GM18502 (cell line): ENCODE data around the gene SCML1.

ENCODE experiments used
- ATAC-seq: cut with Tn5 transposase; IDR thresholded peaks from one replicate; pipeline ENCODE4 v1.9.1; 2021; ENCODE audit warnings: mild to moderate bottlenecking; ENCODE audit not compliant: unreplicated experiment, poor library complexity

Gene SCML1

GRCh38 chrX:17787557-17787956 is 50.3 kb downstream of the SCML1 start:
- no peak for ATAC-seq

GRCh38 chrX:17788439-17788838 is 51.1 kb downstream of the SCML1 start:
- no peak for ATAC-seq

GRCh38 chrX:17788956-17789562 is 51.8 kb downstream of the SCML1 start:
- no peak for ATAC-seq

- no peak for ATAC-seq
These were observed 55.5 kb downstream of the SCML1 start for GRCh38 chrX:17792826-17793225.

- ATAC-seq = no peak
These were observed 61.6 kb downstream of the SCML1 start for GRCh38 chrX:17798921-17799320.

- ATAC-seq = no peak
These were observed 64.1 kb downstream of the SCML1 start for GRCh38 chrX:17801431-17801830.

GRCh38 chrX:17802756-17803155 is 65.5 kb downstream of the SCML1 start:
- ATAC-seq = no peak

GRCh38 chrX:17803449-17803848 is 66.2 kb downstream of the SCML1 start:
- ATAC-seq = no peak
